GM21390 (cell line): ENCODE results near the gene STX18.
"Not testable (repeated sequence)": the region's sequence is repeated elsewhere in the genome, so short reads cannot be mapped to it uniquely, and the experiment has no call there.

Experiments used
- ATAC-seq: cut with Tn5 transposase; IDR thresholded peaks from one replicate; pipeline ENCODE4 v1.9.1; 2021; ENCODE audit not compliant: unreplicated experiment

The STX18 gene

DNA sequence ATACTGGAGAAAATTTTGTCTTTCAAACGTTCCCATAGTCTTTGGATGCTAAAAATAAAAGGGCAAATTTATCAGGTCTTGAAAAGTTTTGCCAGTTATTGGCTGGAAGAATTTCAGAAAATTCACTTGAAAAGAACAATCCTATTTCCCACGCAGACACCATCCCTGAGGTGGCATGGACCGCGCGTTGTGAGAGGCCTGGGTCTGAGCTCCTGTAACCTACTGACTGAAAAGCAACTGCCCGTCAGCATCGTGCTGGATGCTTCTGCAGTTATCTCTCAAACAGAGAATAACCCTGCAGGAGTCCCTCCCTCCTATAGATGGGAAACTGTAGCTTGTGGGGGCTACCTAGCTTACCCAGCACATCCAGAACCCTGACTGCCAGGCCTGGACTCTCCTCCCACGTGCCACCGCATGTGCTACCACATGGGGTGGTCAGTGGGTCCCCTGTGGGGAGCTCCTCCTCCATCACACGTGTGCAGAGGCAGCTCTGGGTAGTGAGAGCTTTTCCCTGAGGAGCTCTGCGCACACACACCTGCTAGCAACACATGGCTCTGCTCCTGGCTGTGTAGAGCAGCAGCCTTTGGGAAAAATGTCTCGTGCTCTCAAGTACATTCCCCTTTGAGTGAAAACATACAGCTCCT, 118.9 kb downstream of the STX18 start:
- ATAC-seq, result no peak

DNA sequence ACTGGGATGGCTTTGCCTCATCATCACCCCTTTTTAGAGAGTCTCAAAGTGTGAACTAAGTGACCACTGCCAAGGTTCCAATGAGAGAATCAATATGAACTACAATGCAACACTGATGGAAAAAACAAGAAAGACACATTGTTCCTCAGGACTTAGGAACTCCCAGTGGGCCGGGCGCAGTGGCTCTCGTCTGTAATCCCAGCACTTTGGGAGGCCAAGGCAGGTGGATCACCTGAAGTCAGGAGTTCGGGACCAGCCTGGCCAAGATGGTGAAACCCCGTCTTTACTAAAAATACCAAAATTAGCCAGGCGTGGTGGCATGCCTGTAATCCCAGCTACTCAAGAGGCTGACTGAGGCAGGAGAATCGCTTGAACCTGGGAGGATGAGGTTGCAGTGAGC, 119.7 kb downstream of the STX18 start:
- ATAC-seq, result not testable (repeated sequence)

GRCh38 chr4:4421356-4421755, 120.5 kb downstream of the STX18 start:
- ATAC-seq, result no peak

DNA sequence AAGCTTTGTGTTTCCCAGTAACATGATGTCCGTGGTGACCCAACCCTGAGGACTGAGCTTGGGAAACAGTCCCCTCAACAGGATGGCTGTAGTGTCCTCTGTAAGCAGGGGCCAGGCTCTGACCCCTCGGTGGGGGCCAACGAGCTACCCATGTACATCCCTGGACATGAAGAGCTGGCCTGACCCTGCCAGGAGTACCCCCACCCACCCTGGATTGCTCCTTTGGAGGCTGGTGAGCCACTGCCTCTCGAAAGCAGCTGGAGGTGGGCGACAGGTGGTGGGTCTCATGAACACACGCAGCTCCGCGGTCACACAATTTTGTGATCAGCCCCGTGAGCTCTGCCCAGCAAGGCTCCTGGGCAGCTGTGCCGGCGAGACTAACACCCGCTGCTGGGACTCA, 121.4 kb downstream of the STX18 start:
- no peak for ATAC-seq

- no peak for ATAC-seq
Observed at GRCh38 chr4:4419896-4420295, 122.0 kb downstream of the STX18 start.

- ATAC-seq, result no peak
Observed at GRCh38 chr4:4418676-4419390, 123.0 kb downstream of the STX18 start.

DNA sequence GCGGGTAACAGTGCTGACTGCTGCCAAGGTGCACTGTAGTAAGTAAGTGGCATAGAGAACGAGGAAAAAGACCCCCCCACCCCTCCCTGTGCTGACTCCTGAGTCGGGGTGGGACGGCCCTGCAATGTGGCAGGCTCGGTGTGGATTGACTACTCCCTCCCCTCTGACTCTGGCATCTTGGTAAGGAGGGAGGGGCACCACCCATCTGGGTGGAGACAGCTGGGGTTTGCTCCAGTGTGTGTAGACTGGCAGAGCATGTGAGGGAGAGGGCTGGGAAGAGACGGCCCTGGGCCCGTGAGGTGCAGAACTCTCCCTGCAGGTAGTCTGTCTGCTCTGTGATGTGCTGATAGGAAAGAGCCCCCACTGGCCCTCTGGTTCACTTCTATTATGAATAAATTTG, 124.0 kb downstream of the STX18 start:
- ATAC-seq, result no peak

- ATAC-seq, result no peak
Observed at GRCh38 chr4:4416981-4417380, 124.9 kb downstream of the STX18 start.

GRCh38 chr4:4415806-4416805, 125.7 kb downstream of the STX18 start:
- no peak for ATAC-seq

GRCh38 chr4:4415107-4415805, 126.6 kb downstream of the STX18 start:
- ATAC-seq, result no peak

DNA sequence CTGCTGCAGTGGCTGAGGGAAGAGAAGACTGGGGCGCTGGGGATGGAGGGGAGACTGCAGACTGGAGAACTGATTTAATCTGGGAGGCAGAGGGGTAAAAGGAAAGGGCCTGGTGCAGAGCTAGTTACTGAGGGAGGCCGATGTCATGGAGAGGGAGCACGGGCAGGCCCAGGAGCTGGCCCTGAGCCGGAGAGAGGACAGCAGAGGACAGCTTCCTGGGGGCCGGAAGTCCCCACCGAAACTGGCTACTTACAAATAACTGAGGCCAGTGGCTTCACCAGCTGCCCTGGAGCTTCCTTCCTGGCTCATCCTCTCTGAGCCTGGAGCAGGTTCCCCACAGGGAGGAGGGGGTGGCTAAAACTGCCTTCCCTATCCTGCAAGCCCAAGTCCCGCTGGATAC, 128.0 kb downstream of the STX18 start:
- ATAC-seq, result no peak

GRCh38 chr4:4413373-4413725, 128.5 kb downstream of the STX18 start:
- ATAC-seq, result no peak

- no peak for ATAC-seq
Observed at GRCh38 chr4:4412641-4413372, 129.0 kb downstream of the STX18 start.

GRCh38 chr4:4411906-4412305, 129.9 kb downstream of the STX18 start:
- no peak for ATAC-seq

DNA sequence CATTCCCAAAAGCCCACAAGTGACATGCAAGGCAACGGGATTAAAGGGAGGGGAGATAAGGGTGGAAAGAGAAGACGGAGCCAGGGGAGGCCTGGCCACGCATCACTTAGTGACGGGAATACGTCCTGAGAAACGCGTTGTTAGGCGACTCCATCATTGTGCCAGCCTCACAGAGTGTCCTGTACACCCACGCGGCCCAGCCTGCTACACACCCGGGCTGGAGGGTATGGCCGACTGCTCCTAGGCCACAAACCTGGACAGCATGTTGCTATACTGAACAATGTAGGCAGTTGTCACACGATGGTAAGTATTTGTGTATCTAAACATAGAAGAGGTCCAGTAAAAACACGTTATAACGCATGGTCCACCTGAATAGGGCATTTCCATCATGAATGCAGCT, 131.6 kb downstream of the STX18 start:
- no peak for ATAC-seq

GRCh38 chr4:4409416-4410115, 132.3 kb downstream of the STX18 start:
- no peak for ATAC-seq

- no peak for ATAC-seq
Observed at GRCh38 chr4:4408576-4409335, 133.1 kb downstream of the STX18 start.

- no peak for ATAC-seq
Observed at GRCh38 chr4:4408132-4408523, 133.7 kb downstream of the STX18 start.
